ENCODE results near the gene ZNF862. TPM values are rescaled to one million over a fixed set of nuclear protein-coding genes. Genes with fewer than 3 reads are reported as not detected.
"Not testable (repeated sequence)": the region's sequence is repeated elsewhere in the genome, so short reads cannot be mapped to it uniquely, and the experiment has no call there.

The ZNF862 gene
- total and polyA plus RNA-seq, 2 of the 8 experiments (the other 6 are each of a cell fraction or from before 2014, with no cell fraction given) = 1.8 to 3.9 TPM

DNA sequence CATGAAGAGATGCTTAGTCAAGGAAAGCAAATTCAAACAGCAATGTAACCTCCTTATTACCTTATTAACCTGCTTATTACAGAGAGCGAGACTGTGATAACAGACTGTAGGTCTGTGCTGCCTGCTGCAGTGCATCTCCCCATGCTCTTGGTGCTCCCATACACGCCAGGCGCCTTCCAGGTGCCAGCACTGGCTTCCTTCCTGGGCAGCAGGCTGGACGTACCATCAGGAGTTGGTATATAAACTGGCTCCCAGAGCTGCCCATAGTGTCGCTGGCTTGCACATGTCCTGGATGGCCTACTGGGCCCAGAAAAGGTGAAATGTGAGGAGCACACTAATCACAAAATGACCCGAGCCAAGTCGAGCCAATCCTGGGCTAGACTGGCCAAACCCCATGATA lies 49.1 kb downstream of the ZNF862 start (continued):
- TF ChIP-seq, protein P1, sequence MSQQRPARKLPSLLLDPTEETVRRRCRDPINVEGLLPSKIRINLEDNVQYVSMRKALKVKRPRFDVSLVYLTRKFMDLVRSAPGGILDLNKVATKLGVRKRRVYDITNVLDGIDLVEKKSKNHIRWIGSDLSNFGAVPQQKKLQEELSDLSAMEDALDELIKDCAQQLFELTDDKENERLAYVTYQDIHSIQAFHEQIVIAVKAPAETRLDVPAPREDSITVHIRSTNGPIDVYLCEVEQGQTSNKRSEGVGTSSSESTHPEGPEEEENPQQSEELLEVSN (IDR thresholded peaks at IDR 0.05) = no peak
- TF ChIP-seq RNF2 (IDR thresholded peaks at IDR 0.05; ENCODE audit: borderline replicate concordance, low read depth, low read length, missing control alignments, poor library complexity, severe bottlenecking) = no peak

DNA sequence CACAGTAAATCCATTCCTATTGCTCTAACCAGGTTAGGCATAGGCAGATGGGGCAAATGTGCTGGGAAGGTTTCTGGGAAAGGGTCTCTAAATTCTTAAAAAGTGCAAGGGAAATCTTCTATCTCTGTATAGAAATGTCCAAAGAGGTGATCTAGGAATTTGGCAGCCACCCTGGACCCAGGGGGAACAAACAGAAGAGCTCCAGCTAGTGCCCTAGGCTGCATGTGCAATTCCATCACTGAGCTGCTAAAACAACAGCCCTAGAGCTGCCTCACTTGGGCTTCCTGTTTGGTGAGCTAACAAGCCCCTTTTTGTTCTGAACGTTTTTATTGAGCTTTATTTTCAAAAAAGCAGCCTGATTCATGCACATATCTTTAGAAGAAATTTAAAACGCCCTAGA lies 52.5 kb downstream of the ZNF862 start:
- H2BK15ac ChIP-seq (ENCODE audit: low read length); POLR2A ChIA-PET (ENCODE audit: partially characterized antibody); CTCF ChIA-PET (ENCODE audit: partially characterized antibody); DNase-seq (ENCODE audit: low read depth in 1 of 2, low spot score in 2 of 2); H3K4me2 ChIP-seq (ENCODE audit: insufficient read depth in 1 of 2, low read depth in 2 of 2, low read length in 2 of 2); H3K4me1 ChIP-seq (replicated peaks in 1 of 4; ENCODE audit: control insufficient read depth in 3 of 4, insufficient read depth in 4 of 4, low read length in 3 of 4); H2BK20ac ChIP-seq (ENCODE audit: low read length); H3K23ac ChIP-seq (ENCODE audit: insufficient read length); FAIRE-seq; H3K36me3 ChIP-seq (ENCODE audit: control insufficient read depth in 2 of 4, insufficient read depth in 4 of 4, low read length in 3 of 4); H2BK12ac ChIP-seq (ENCODE audit: low read depth, low read length); H3K56ac ChIP-seq (replicated peaks; ENCODE audit: insufficient read length, low read depth, low read length); H2AK5ac ChIP-seq (ENCODE audit: low read depth, low read length); H3K14ac ChIP-seq (ENCODE audit: insufficient read length); H4K8ac ChIP-seq (ENCODE audit: extremely low read depth, insufficient read depth, low read length); H3K27ac ChIP-seq (ENCODE audit: low read depth, low read length); H3K79me1 ChIP-seq (ENCODE audit: low read depth, low read length); H3K4me3 ChIP-seq (ENCODE audit: extremely low read depth in 1 of 4, insufficient read depth in 2 of 4, low read depth in 3 of 4, low read length in 4 of 4); H4K5ac ChIP-seq (ENCODE audit: insufficient read length, low read depth, low read length); H2BK120ac ChIP-seq (replicated peaks; ENCODE audit: low read depth, low read length); H2AFZ ChIP-seq (ENCODE audit: low read length); H3K4ac ChIP-seq (replicated peaks; ENCODE audit: insufficient read length, low read depth, low read length); H3K27me3 ChIP-seq (replicated peaks in 1 of 4; ENCODE audit: control insufficient read depth in 3 of 4, extremely low read depth in 1 of 4, insufficient read depth in 3 of 4, low read length in 3 of 4); H4K20me1 ChIP-seq (replicated peaks in 1 of 2; ENCODE audit: control insufficient read depth in 1 of 2, insufficient read depth in 2 of 2, low read length in 2 of 2); H3K18ac ChIP-seq (ENCODE audit: extremely low read depth, low read length); H3K9me3 ChIP-seq (ENCODE audit: insufficient read depth in 2 of 2, low read depth in 1 of 2, low read length in 1 of 2); H2BK5ac ChIP-seq (ENCODE audit: low read depth, low read length); H3K23me2 ChIP-seq (ENCODE audit: low read depth, low read length); H3K9ac ChIP-seq (replicated peaks in 1 of 4; ENCODE audit: extremely low read depth in 1 of 4, low read depth in 3 of 4, low read length in 3 of 4); H4K91ac ChIP-seq (replicated peaks; ENCODE audit: insufficient read length, low read length); H3K79me2 ChIP-seq (ENCODE audit: control insufficient read depth in 1 of 2, insufficient read depth in 2 of 2, low read length in 2 of 2): not testable (repeated sequence)
- 15% methylated on average over 1 of the region's 2 CpGs; no CpG with 5 or more reads in 1 of the 2 experiments for WGBS, 2 experiments (ENCODE audit: extremely low coverage in 1 of 2, insufficient coverage in 1 of 2, insufficient read length in 1 of 2, insufficient replicate concordance in 2 of 2, low coverage in 1 of 2, low lambda C conversion rate in 2 of 2, missing lambda C conversion rate in 1 of 2)
